Peyer's patch (tissue), 4 donors: ENCODE data around the gene MOB3B. TPM values are rescaled to one million over a fixed set of nuclear protein-coding genes. Genes with fewer than 3 reads are reported as not detected.

ENCODE experiments used
- DNase-seq, 3 donors: peaks; one replicate each; pipeline ENCODE4 v3.0.0-alpha.2; 2017 to 2019
- H3K27ac ChIP-seq, 4 donors: fragments of 200-600 bp; sonication (generic); one replicate each; pipeline ENCODE4 v1.5.1; 2016 to 2019
- H3K27me3 ChIP-seq, 2 donors: fragments of 200-600 bp; sonication (generic); one replicate each; pipeline ENCODE4 v1.5.1; 2019
- H3K36me3 ChIP-seq, 3 donors: fragments of 200-600 bp; sonication (generic); one replicate each; pipeline ENCODE4 v1.5.1; 2016 to 2019
- H3K4me1 ChIP-seq, 4 donors: fragments of 200-600 bp; sonication (generic); one replicate each; pipeline ENCODE4 v1.5.1; 2016 to 2019
- H3K4me3 ChIP-seq, 4 donors: fragments of 200-600 bp; sonication (generic); 1 replicate in 3 of 4; 2 replicates in 1 of 4; pipeline ENCODE4 v1.5.1; 2016 to 2019; ENCODE audit warnings: mild to moderate bottlenecking in 1 of 4
- H3K9me3 ChIP-seq, 4 donors: fragments of 200-600 bp; sonication (generic); one replicate each; pipeline ENCODE4 v1.5.1; 2016 to 2019; ENCODE audit warnings: mild to moderate bottlenecking in 1 of 4
- POLR2A ChIP-seq, 2 donors: fragments of 450-650 bp; IDR thresholded peaks; one replicate each; pipeline ENCODE4 v1.5.1; 2017; ENCODE audit warnings: antibody characterized with exemption in 2 of 2, mild to moderate bottlenecking in 2 of 2, moderate library complexity in 2 of 2
- total RNA-seq, 4 donors: library from RNA; depleted of rRNA; stranded (reverse); fragments of >200 nt; gene quantifications; one replicate each; pipeline ENCODE4 v1.1.0, GENCODE V29; 2016
- TF ChIP-seq, protein P1 (sequence below), 6 experiments: fragments of 450-650 bp in 4 of 6; fragments of 200-600 bp in 2 of 6; sonication (generic) in 1 of 6; IDR thresholded peaks; one replicate each; pipeline ENCODE4 v1.5.1; 2017 to 2019; ENCODE audit warnings: antibody characterized with exemption in 6 of 6, mild to moderate bottlenecking in 3 of 6, moderate library complexity in 1 of 6

The MOB3B gene
- total RNA-seq, 4 donors from 2014 or later = 24.8 to 65.7 (median 36.4) TPM

DNA sequence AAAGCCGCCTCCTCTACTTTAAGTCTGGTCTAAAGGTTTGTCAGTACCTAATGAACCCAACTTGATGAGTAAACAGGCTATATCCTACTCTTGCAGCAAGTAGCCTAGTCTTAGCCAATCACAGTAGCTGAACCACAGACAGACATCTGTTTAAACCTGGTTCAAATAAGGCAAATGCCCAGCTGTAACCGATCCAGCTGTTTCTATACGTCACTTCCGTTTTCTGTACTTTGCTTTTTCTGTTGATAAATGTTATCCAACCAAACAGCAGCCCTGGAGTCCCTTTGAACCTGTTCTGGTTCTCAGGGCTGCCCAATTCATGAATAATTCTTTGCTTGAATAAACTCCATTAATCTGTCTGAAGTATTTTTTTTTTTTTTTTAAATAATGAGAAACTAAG is 155.8 kb downstream of the MOB3B start:
- no peaks in the 10 kb centered on the region for H3K27me3 ChIP-seq
- H3K36me3 ChIP-seq = no peaks in the 10 kb centered on the region
- TF ChIP-seq POLR2A (IDR thresholded peaks at IDR 0.05) = no peak
- TF ChIP-seq, protein P1, sequence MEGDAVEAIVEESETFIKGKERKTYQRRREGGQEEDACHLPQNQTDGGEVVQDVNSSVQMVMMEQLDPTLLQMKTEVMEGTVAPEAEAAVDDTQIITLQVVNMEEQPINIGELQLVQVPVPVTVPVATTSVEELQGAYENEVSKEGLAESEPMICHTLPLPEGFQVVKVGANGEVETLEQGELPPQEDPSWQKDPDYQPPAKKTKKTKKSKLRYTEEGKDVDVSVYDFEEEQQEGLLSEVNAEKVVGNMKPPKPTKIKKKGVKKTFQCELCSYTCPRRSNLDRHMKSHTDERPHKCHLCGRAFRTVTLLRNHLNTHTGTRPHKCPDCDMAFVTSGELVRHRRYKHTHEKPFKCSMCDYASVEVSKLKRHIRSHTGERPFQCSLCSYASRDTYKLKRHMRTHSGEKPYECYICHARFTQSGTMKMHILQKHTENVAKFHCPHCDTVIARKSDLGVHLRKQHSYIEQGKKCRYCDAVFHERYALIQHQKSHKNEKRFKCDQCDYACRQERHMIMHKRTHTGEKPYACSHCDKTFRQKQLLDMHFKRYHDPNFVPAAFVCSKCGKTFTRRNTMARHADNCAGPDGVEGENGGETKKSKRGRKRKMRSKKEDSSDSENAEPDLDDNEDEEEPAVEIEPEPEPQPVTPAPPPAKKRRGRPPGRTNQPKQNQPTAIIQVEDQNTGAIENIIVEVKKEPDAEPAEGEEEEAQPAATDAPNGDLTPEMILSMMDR (IDR thresholded peaks at IDR 0.05) = no peak
- DNase-seq = no peak
- no peak overlapping the region for H3K27ac ChIP-seq
- H3K9me3 ChIP-seq = no peaks in the 10 kb centered on the region
- H3K4me3 ChIP-seq = no peak overlapping the region
- H3K4me1 ChIP-seq = peaks cover 0 to 55% (median 16%) of the 10 kb centered on the region in 4 donors

DNA sequence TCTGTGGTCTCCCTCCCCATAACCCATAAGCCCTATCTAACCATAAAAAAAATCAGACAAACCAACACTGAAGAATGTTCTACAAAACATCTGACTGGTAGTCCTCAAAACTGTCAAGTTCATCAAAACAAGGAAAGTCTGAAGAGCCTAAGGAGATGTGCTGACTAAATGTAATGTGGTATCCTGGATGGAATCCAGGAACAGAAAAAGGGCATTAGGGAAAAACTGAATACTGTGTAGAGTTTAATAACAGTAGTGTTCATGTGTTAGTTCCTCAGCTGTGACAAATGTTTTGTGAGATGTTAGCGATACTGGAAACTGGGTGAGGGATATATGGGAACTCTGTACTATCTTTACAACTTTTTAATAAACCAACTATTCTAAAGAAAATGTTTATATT is 157.0 kb downstream of the MOB3B start:
- no peak for DNase-seq
- Histone ChIP-seq H3K4me3 (no peak overlapping the region), H3K27me3 (no peaks in the 10 kb centered on the region), H3K4me1 (peaks cover 0 to 52% (median 22%) of the 10 kb centered on the region in 4 donors), H3K27ac (peak overlapping the region in 3 of 4 donors; percentile 21 to 76 (median 58)), H3K9me3 (no peaks in the 10 kb centered on the region), H3K36me3 (no peaks in the 10 kb centered on the region)
- TF ChIP-seq, protein P1 (IDR thresholded peaks at IDR 0.05) = no peak
- no peak for TF ChIP-seq POLR2A (IDR thresholded peaks at IDR 0.05)

DNA sequence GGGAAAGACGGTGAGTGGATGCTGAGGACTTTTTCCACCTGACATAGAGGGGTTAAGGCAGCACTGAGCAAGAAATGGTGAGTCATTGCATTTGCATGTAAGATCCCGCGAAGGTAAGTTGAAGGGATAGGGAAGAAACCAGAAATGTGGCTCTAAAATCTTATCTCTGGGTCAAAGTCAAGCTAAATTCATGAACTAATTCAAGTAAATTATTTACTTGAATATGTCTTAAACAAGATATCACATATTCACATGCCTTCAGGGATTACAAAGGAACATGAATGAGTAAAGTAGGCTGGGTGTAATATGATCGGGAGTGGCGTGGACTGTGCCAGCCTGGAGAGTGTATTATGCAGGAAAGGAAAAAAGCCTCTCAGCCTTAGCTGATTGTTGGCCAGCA is 158.2 kb downstream of the MOB3B start:
- no peaks in the 10 kb centered on the region for H3K36me3 ChIP-seq
- no peaks in the 10 kb centered on the region for H3K9me3 ChIP-seq
- H3K27ac ChIP-seq = peak overlapping the region in 3 of 4 donors; percentile 41 to 76 (median 58)
- peak in 1 of 3 donors; percentile 79 for DNase-seq
- TF ChIP-seq, protein P1 (IDR thresholded peaks at IDR 0.05) = peak in 1 of 6 experiments; percentile 4
- TF ChIP-seq POLR2A (IDR thresholded peaks at IDR 0.05) = no peak
- no peak overlapping the region for H3K4me3 ChIP-seq
- no peaks in the 10 kb centered on the region for H3K27me3 ChIP-seq
- peaks cover 4 to 50% (median 26%) of the 10 kb centered on the region in 4 donors for H3K4me1 ChIP-seq

DNA sequence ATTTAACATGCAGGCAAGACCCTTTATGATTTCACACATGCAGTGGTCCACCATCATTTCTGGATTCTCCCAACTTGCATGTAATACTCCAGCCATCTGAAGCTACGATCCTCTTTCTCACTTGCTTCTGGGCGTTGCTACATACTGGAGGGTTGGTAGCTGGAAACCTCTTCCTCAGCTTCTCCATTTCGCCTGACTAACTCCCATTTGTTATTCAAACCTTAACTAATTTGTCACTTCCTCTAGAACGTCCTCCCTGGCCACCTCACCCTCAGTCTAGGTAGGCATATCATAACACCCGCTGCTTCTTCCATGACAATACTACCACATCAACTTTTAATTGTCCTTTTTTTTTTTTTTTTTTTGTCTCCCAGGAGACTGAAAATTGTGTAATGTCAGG is 160.0 kb downstream of the MOB3B start:
- peak in 1 of 3 donors; percentile 46 for DNase-seq
- peaks cover 12 to 59% (median 32%) of the 10 kb centered on the region in 4 donors for H3K4me1 ChIP-seq
- peak overlapping the region in 2 of 4 donors; percentile 32 to 55 for H3K27ac ChIP-seq
- no peaks in the 10 kb centered on the region for H3K36me3 ChIP-seq
- no peak for TF ChIP-seq POLR2A (IDR thresholded peaks at IDR 0.05)
- TF ChIP-seq, protein P1 (IDR thresholded peaks at IDR 0.05) = no peak
- H3K9me3 ChIP-seq = no peaks in the 10 kb centered on the region
- H3K27me3 ChIP-seq = no peaks in the 10 kb centered on the region
- H3K4me3 ChIP-seq = no peak overlapping the region

DNA sequence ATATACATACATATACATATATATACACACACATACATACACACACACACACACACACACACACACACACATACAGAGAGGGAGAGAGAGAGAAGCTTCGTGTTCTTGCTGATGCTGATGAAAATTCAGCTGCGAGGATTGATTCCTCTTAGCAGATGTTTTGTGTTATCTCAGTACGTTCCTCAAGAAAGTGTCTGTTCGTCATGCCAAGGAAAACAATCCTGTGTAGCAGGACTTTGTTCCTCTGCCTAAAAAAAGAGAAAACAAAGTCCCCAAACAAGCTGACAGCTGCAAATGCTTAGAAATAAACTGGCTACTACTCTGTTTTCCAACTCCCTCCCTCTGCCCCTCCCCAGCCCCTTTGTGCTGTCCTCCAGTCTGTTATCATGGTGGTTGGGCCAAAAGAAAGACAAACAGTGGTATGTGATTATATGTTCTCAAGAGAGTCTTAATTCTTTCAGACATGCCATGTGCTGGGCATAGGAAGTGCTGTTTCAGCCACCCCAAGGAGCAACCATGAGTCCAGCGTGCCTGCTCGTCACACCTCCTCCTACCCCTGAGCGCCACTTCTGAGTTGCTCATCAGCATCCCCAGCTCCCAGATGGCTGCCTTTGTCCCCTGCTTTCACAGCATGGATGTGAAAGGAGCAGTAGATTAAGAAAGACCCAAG is 161.2 kb downstream of the MOB3B start:
- Histone ChIP-seq H3K9me3 (no peaks in the 10 kb centered on the region), H3K27me3 (no peaks in the 10 kb centered on the region), H3K36me3 (no peaks in the 10 kb centered on the region), H3K4me3 (no peak overlapping the region), H3K27ac (peak overlapping the region in 3 of 4 donors; percentile 35 to 66 (median 55)), H3K4me1 (peaks cover 12 to 59% (median 32%) of the 10 kb centered on the region in 4 donors)
- DNase-seq = no peak
- TF ChIP-seq, protein P1 (IDR thresholded peaks at IDR 0.05) = no peak
